Measurements from ENCODE around the gene OR7G3.

Gene OR7G3

DNA sequence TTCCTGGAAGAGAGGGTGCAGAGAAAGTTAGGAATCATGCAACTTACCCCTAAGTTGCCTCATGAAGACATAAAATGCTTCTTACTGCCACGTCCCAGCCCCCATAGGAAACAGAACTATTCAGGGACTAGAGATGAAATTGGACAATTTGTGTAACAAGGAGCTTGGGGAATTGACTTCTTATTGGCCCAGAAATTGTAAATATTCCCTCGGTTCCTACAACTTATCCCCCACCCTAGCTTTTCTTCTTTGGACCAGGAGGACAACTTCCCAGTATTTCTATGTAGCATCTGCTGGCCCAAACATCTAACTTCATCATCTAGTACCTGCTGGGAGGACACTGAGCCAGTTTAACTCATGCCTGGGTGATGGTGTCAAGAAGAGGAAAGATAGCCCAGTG lies 40.0 kb downstream of the OR7G3 start, which contains the start of gene OR1M1:
Gene OR1M1, plus strand, starts transcription at position 301 of the 400 bp plus-strand sequence. CDS start 6,184 bp downstream, outside the sequence.
- TF ChIP-seq MAX (IDR thresholded peaks at IDR 0.05; ENCODE audit: low read depth, low read length): no peak
- no peak for TF ChIP-seq MYC (IDR thresholded peaks at IDR 0.05; ENCODE audit: low read depth, low read length)
- no peak for TF ChIP-seq CTCF (IDR thresholded peaks at IDR 0.05; ENCODE audit: low read depth, low read length)
- TF ChIP-seq POLR2A (IDR thresholded peaks at IDR 0.05; ENCODE audit: extremely low read depth, insufficient read length): no peak
- no peak for DNase-seq (ENCODE audit: low read depth)
- H3K4me3 ChIP-seq (ENCODE audit: low read depth, low read length): no peak within 1 kb of the TSS

DNA sequence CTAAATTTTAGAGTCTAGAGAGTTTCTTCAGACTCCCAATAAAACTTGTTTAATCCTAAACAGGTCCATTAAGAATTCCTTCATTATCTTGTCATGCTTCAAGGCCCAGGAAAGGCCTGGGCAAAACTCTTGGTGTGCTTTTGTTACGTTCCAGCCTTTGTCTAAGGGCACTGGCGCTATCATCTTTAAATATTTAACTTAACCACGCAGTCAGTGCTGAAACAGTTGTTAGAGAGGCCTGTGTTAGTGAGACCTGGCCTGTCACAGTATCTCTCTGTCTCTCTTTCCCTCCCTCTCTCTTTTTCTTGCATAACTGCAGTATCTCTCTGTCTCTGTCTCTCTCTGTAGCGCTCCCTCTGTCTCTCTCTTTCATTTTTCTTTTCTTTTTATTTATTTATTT lies 48.1 kb downstream of the OR7G3 start:
- DNase-seq (ENCODE audit: low read depth): no peak
- H3K4me3 ChIP-seq (ENCODE audit: low read depth, low read length): no peak overlapping the region
- TF ChIP-seq MAX (IDR thresholded peaks at IDR 0.05; ENCODE audit: low read depth, low read length) (no peak), POLR2A (IDR thresholded peaks at IDR 0.05; ENCODE audit: extremely low read depth, insufficient read length) (no peak), MYC (IDR thresholded peaks at IDR 0.05; ENCODE audit: low read depth, low read length) (no peak), CTCF (IDR thresholded peaks at IDR 0.05; ENCODE audit: low read depth, low read length) (no peak)

- no peak for DNase-seq (ENCODE audit: low read depth)
- TF ChIP-seq MAX (IDR thresholded peaks at IDR 0.05; ENCODE audit: low read depth, low read length) (no peak), POLR2A (IDR thresholded peaks at IDR 0.05; ENCODE audit: extremely low read depth, insufficient read length) (no peak), MYC (IDR thresholded peaks at IDR 0.05; ENCODE audit: low read depth, low read length) (no peak), CTCF (IDR thresholded peaks at IDR 0.05; ENCODE audit: low read depth, low read length) (no peak)
- no peak overlapping the region for H3K4me3 ChIP-seq (ENCODE audit: low read depth, low read length)
Observed at GRCh38 chr19:9076901-9077300, 49.8 kb downstream of the OR7G3 start.

All from NB4 (cell line).